ENCODE measurements around the gene WRAP53.

- TF ChIP-seq POLR2AphosphoS5 (IDR thresholded peaks at IDR 0.05; ENCODE audit: low read depth, low read length) (no peak), USF1 (IDR thresholded peaks at IDR 0.05; ENCODE audit: borderline replicate concordance, low read depth) (no peak), RFX5 (IDR thresholded peaks at IDR 0.05; ENCODE audit: low read length) (no peak), RXRA (IDR thresholded peaks at IDR 0.05; ENCODE audit: borderline replicate concordance, low read depth) (no peak), MXI1 (IDR thresholded peaks at IDR 0.05; ENCODE audit: low read depth, low read length) (no peak), RAD21 (IDR thresholded peaks at IDR 0.05; ENCODE audit: low read length) (no peak), EP300 (IDR thresholded peaks at IDR 0.05; ENCODE audit: borderline replicate concordance in 1 of 2, low read depth in 1 of 2, low read length in 1 of 2) (no peak), EZH2phosphoT487 (IDR thresholded peaks at IDR 0.05; ENCODE audit: borderline replicate concordance, low read depth) (no peak), FOSL2 (IDR thresholded peaks at IDR 0.05; ENCODE audit: borderline replicate concordance, low read depth) (no peak)
- TF ChIP-seq, protein P1, sequence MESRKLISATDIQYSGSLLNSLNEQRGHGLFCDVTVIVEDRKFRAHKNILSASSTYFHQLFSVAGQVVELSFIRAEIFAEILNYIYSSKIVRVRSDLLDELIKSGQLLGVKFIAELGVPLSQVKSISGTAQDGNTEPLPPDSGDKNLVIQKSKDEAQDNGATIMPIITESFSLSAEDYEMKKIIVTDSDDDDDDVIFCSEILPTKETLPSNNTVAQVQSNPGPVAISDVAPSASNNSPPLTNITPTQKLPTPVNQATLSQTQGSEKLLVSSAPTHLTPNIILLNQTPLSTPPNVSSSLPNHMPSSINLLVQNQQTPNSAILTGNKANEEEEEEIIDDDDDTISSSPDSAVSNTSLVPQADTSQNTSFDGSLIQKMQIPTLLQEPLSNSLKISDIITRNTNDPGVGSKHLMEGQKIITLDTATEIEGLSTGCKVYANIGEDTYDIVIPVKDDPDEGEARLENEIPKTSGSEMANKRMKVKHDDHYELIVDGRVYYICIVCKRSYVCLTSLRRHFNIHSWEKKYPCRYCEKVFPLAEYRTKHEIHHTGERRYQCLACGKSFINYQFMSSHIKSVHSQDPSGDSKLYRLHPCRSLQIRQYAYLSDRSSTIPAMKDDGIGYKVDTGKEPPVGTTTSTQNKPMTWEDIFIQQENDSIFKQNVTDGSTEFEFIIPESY (IDR thresholded peaks at IDR 0.05; ENCODE audit: borderline replicate concordance, low read depth), result no peak
- TF ChIP-seq, protein P2, sequence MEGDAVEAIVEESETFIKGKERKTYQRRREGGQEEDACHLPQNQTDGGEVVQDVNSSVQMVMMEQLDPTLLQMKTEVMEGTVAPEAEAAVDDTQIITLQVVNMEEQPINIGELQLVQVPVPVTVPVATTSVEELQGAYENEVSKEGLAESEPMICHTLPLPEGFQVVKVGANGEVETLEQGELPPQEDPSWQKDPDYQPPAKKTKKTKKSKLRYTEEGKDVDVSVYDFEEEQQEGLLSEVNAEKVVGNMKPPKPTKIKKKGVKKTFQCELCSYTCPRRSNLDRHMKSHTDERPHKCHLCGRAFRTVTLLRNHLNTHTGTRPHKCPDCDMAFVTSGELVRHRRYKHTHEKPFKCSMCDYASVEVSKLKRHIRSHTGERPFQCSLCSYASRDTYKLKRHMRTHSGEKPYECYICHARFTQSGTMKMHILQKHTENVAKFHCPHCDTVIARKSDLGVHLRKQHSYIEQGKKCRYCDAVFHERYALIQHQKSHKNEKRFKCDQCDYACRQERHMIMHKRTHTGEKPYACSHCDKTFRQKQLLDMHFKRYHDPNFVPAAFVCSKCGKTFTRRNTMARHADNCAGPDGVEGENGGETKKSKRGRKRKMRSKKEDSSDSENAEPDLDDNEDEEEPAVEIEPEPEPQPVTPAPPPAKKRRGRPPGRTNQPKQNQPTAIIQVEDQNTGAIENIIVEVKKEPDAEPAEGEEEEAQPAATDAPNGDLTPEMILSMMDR (IDR thresholded peaks at IDR 0.05), result no peak
Observed at GRCh38 chr17:7646457-7646856, 41.8 kb upstream of the WRAP53 start.
